Tongue (tissue), 2 donors: ENCODE measurements around the gene TOE1. TPM values are rescaled to one million over a fixed set of nuclear protein-coding genes. Genes with fewer than 3 reads are reported as not detected.
"Not testable (repeated sequence)": the region's sequence is repeated elsewhere in the genome, so short reads cannot be mapped to it uniquely, and the experiment has no call there.

ENCODE experiments used
- DNase-seq: peaks from one replicate; pipeline ENCODE4 v3.0.0-alpha.2; 2015
- total RNA-seq: library from RNA; depleted of rRNA; stranded (reverse); fragments of >200 nt; gene quantifications from one replicate; pipeline ENCODE4 v1.2.3, GENCODE V29; 2014

TOE1 gene
- 11.0 TPM for total RNA-seq

DNA sequence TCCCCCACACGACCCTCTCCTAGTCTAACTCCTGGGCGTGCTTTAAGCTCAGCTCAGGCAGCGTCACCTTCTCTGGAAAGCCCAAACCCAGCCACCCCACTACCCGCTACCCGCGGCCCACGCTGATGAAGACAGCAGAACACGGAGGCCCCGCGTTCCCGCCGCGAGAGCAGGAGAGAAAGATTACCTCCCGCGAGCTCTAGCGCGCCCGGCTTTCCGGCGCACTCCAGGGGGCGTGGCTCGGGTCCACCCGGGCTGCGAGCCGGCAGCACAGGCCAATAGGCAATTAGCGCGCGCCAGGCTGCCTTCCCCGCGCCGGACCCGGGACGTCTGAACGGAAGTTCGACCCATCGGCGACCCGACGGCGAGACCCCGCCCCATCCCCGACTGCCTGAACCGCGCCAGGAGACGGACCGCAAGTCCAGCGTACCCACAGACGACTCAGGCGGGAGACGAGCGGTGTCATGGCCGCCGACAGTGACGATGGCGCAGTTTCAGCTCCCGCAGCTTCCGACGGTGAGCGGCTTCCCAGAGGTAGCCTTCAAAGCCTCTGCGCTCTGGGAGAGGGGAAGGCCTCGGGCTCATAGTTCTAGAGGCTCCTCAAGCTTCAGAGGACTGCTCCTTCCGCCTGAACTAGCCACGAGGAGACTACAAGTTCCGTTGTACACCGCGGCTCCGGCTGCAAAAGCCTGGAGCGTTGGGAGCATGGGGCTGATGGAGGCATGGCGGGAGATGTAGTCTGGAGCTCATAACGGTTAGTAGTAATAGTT is at the start of gene TOE1, which contains the start of gene MUTYH:
TSS of gene TOE1 (plus strand) at position 382 of the 770 bp plus-strand sequence. CDS start at position 465, 83 bp downstream.
TSS of gene MUTYH (minus strand) at position 652 of the 770 bp plus-strand sequence. CDS start 5,935 bp downstream, outside the sequence.
- DNase-seq: peak; percentile 94

GRCh38 chr1:45291002-45291401 is 49.0 kb upstream of the TOE1 start:
- DNase-seq: not testable (repeated sequence)

DNA sequence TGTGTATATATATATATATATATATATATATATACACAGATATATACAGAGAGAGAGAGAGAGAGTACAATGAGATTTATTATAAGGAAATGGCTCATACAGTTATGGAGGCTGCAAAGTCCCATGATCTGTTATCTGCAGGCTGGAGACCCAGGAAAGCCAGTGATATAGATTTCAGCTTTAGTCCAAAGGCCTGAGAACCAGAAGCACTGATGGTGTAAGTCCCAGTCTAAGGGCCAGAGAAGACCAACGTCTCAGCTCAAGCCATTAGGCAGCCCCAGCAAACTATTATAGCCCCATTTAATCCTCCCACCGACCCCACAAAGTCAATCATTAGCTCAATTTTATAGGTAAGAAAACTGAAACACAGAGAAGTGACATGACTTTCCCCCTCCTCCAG is 48.3 kb upstream of the TOE1 start:
- no peak for DNase-seq

DNA sequence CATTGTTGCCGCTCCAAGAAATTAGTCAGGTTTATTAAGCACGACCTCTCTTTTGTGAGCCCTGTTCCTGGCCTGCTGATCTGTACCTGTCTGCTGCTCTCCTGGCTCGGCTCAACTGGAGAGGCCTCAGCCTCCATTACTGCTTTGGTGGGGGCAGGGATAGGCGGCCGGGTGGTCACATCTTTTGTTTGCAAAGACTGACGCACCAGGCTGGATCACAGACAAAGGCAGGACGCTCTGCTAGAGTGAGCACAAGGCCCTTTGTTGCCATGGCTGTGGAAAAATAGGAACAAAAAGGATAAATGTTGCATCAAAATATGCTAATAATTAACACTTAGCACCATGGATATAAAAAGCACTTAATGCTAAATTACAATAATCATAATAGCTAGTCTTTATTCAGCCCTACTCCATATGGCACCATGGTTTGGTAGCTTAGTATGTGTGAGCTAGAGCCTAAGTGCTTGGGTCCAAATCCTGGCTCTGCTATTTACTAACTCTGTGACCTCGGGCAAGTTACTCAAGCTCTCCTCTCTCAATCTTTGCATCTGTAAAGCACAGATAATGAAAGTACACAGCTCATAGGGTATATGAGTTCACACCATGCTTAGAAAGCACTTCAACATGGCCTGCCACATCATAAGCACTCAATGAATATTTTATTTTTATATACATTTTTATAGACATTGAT is 42.2 kb upstream of the TOE1 start:
- DNase-seq: no peak

DNA sequence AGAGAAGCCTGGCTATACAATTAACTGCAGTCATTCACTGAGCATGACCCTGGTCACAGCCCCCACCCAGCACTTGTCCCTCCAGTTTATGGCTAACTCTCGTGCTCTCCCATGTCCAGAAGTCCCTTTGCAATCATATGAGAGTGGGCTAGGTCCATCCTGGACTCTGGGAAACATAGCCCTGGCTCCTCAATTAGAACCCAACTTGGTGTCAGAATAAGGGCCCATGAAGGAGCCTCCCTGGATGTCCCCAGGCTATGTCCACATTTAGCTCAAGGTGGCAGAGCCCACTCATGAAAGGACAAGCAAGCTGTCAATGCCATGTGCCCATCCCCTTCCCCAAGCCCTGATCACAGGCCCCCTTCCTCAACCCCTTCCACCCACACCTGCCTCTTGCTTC is 40.7 kb upstream of the TOE1 start:
- no peak for DNase-seq

DNA sequence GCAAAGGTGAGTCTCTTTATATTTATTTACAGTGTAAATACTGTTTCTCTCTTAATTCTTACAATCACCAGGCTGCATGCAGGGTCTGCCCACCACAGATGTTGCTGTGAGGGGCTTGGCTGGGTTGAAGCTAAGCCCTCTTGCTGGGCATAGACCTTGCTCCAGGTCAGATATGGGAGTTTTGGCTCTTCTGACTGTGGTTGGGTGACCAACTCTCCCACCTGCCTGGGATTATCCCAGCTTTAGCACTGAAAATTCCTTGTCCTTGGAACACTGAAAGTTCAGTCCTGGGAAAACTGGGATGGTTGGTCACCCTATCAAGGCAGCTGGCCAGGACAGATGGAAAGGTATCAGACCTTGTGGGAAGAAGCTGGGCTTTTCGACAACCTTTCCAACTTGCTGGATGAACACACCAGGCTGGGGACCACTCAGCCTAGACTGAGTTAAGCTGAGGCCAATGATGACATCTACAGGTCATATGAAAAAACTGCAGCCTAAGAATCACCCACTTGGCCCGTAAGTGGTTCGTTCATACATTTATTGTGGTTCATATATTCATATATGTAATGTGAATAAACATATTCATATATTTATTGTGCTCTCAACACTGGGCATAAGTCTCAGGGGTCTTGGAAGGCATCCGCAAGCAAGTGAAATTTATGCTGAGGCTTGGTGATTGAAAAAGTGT is 39.8 kb upstream of the TOE1 start:
- DNase-seq: peak; percentile 87

GRCh38 chr1:45300669-45300997 is 39.3 kb upstream of the TOE1 start:
- DNase-seq: no peak

- DNase-seq: no peak
Observed at GRCh38 chr1:45302505-45303150, 37.3 kb upstream of the TOE1 start.

DNA sequence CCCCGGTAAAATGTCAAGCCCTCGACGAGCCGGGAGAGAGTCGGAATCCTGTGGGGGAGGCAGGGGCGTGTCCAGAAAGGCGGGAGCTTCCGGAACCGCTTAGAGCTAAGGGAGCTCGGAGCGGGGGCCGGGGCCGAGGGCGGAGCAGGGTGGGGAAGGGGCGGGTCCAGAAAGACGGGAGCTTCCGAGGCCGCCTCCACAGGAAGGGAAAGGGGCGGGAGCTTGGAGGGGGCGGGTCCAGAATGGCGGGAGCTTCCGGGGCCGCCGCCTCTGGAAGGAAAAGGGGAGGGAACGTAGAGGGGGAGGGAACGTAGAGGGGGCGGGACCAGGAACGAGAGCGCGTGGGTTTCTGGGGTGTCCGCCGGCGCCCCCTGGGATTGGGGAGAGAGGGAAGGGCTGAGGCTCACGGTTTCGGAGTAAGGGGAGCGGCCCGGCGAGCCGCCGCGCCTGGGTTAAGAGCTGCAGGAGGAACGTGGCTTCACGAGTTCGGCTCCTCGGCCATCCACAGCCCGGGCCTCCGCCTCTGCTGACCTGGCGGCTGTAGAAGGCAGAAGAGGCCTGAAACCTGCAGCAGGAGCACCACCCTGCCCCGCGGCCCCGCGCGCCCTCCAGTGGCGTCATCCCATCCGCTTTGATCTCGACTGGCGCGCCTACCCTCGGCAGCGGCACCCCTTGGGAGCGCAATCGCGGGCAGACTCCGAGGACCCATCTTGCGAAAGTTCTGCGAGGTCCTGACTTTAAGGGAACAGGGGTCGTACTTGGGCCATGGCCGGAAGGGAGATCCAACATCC is 36.3 kb upstream of the TOE1 start:
- DNase-seq: peak; percentile 99

GRCh38 chr1:45304311-45305081 is 35.5 kb upstream of the TOE1 start:
- no peak for DNase-seq

GRCh38 chr1:45305231-45305630 is 34.7 kb upstream of the TOE1 start:
- no peak for DNase-seq

DNA sequence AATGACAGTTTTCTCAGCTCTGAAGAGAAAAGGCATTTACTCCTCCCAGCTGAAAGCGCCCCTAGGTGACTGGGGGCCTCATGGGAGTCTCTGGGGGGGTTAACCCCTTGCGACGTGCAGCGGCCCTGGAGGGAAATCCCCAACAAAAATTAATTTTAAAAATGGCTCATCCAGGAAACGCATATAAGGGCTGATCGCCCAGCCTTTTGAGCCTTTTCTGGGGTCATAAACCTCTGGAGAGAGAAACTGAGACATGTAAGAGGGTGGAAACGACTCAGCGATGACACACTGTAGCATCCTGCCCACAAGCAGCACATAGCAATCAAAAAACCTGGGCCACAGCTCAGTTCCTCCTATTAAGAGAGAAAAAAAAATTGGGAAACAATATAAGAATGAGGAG is 33.7 kb upstream of the TOE1 start:
- no peak for DNase-seq

DNA sequence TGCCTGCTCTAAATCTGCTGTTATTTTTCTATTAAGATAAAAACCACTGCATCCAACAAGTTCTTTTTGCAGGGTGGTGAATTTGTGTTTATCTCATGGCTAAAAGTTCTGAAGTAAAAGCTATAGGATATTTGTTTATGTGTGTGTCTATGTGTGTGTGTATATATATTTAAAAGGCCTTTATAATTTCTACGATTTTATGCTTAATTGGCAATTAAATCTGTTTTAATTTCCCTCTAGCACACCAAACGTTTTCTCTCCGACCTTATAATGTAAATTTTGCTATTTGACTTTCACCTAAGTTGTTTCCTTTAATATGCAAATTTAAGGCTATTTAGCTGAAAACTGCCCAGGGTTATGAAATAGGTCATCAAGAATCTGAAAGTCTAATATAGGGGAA is 33.1 kb upstream of the TOE1 start:
- DNase-seq: no peak

- no peak for DNase-seq
Observed at GRCh38 chr1:45314266-45314665, 25.7 kb upstream of the TOE1 start.

DNA sequence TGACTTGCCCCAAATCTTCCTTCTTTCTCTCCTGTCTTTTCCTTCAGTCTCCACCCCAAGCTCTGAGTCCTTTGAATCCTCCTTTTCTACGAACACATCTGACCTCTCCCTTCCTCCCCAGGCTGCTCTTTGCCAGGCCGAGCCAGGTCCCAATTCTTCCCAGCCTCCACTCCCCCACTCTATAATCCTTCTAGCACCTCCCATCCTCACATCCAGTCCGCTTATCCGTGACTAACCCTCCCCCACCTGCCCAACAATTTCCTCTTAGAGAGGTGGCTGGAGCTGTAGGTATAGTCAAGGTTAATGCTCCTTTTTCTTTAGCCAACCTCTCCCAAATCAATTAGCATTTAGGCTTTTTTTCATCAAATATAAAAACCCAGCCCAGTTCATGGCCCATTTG is 22.8 kb upstream of the TOE1 start:
- no peak for DNase-seq

DNA sequence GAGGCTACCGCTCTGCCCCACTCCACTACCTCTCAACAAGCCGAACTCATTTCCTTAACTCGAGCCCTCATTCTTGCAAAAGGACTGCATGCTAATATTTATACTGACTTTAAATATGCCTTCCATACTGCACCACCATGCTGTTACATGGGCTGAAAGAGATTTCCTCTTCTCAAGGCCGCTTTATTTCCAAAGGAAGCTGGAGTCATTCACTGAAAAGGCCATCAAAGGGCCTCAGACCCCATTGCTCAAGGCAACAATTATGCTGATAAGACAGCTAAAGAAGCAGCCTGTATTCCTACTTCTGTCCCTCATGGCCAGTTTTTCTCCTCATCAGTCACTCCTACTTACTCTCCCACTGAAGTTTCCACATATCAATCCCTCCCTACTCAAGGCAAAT is 20.2 kb upstream of the TOE1 start:
- DNase-seq: no peak

GRCh38 chr1:45321444-45321843 is 18.5 kb upstream of the TOE1 start:
- DNase-seq: no peak

GRCh38 chr1:45322486-45323040 is 17.4 kb upstream of the TOE1 start:
- DNase-seq: no peak

DNA sequence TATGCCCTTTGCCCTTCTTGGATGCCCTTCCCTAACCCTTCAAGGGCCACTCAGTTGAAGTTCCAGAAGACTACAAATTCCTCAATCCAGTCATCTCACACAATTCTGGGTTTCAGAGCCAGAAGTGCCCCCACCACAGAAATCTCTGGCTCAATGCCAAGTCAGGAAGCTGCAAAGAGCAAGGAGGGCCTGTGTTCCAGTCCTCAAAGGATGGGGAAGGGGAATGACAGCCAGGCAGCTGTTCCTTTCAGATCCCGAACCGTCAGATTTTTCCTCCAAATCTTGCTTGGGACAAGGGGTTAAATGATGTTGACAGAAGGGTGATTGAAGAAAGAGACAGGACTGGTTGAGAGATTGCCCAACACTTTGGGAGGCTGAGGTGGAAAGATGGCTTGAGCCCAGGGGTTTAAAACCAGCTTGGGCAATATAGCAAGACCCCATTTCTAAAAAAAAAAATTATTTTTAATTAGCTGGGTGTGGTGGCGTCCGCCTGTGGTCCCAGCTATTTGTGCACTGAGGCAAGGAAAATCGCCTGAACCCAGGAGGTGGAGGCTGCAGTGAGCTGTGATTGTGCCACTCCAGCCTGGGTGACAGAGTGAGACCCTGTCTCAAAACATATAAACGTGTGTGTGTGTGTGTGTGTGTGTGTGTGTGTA is 14.0 kb upstream of the TOE1 start:
- DNase-seq: peak; percentile 48
